Cortex of kidney (tissue), 1 donor: Measurements from ENCODE around the gene MYH15.

ENCODE experiments used
- DNase-seq: peaks from one replicate; lab custom pipeline; 2025; lab: John Stamatoyannopoulos, UW

The MYH15 gene

DNA sequence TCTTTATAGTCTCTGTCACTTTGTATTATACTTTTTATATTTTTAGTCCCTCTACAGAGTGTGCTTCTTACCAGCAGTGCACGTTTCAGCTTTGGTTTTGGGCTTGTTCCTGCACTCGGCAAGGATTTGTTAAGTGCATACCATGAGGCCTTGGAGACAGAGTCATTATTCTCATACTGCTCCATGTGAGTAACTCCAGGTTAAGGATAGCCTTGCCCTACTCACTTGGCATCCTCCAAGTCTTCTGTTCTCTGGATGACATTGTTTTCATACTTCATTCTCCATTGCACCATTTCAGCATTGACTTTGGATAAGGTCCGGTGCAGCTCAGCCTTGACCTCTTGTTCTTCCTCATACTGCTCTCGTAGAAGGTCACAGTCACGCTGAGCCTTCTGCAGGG lies 96.4 kb downstream of the MYH15 start:
- DNase-seq, result no peak

DNA sequence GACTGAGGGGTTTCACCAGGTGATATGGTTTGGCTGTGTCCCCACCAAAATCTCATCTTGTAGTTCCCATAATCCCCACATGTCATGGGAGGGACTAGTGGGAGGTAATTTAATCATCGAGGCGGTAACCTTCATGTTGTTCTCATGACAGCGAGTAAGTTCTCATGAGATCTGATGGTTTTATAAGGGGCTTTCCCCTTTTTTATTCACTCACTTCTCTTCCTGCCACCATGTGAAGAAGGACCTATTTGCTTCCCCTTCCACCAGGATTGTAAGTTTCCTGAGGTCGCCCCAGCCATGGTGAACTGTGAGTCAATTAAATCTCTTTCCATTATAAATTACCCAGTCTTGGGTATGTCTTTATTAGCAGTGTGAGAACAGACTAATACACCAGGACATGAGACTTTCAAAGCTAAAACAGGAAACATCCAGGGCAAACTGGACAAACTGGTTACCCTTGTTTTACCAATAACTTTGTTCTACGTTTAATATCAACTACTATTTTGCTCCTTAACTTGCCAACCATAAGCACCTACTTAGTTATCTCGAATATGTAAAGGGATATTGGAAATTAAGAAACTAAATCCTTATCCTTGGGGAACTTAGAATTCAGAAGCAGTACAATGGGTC lies 98.2 kb downstream of the MYH15 start:
- no peak for DNase-seq

GRCh38 chr3:108410531-108410984 lies 99.8 kb downstream of the MYH15 start:
- no peak for DNase-seq

DNA sequence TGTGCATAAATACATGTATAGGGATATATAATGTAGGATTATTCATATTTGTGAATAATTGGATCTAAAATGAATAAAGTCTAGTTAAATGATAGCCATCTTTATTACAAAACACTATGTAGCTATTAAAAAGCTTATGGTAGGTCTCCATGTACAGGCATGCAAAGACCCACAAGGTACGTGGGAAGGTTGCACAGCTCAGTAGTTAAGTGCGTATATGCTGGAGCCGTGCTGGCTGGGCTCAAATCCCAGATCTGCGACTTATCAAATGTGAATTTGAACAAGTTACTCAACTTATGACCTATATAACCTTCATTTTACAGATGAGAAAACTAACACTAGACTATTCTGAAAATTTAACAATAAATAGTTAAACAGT lies 100.6 kb downstream of the MYH15 start:
- no peak for DNase-seq

GRCh38 chr3:108408883-108409799 lies 101.3 kb downstream of the MYH15 start:
- DNase-seq, result no peak

GRCh38 chr3:108407886-108408285 lies 102.5 kb downstream of the MYH15 start:
- no peak for DNase-seq

GRCh38 chr3:108406661-108407206 lies 103.7 kb downstream of the MYH15 start:
- DNase-seq, result no peak

GRCh38 chr3:108406063-108406660 lies 104.2 kb downstream of the MYH15 start:
- no peak for DNase-seq

DNA sequence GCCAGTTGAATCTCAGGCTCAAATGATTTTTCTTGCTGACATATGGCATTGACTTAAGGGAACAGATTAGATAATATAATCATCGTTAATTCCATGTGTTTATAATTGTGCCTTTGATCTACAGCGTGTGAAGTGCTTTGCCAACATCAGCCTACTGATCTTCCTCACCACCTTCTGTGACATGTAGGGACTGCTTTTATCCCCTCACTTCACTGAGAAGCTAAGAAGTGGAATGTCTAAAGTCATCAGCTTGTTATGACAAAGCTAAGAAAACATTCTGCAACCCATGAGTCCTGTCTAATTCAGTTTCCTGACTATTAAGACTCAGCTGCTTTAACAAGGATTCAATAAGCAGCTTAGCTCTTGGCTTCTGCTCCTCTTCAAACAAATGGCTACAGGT lies 106.0 kb downstream of the MYH15 start:
- no peak for DNase-seq

DNA sequence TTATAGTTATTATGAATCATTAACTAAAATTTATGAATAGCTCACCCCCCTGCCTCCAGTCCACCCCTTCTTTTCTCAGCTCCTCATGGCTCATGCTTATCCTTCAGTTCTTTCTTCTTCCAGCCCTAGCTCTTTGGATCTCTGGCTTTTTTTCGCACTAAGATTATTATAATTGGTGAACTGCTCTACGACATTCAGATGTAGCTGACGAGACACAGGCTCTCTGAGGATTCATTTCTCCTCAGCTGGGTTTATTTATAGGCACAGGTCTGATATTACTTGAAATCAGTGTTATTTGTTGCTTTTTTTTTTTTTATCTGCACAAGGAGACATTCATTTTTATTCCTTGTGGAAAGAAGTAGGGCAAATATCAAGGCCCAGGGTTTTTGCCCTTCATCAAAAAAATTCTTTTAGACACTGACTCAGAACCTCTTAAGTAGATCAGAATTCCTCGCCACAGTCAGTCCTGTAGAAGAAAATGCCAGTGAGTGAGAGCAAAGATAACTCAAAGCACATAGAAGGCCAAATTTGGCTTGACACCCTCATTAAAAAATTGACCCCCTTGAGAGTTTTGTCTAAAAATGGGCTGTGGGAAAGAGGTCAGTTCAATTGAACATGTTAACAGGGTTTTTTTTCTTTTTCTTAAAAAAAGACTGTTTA lies 106.6 kb downstream of the MYH15 start:
- no peak for DNase-seq

DNA sequence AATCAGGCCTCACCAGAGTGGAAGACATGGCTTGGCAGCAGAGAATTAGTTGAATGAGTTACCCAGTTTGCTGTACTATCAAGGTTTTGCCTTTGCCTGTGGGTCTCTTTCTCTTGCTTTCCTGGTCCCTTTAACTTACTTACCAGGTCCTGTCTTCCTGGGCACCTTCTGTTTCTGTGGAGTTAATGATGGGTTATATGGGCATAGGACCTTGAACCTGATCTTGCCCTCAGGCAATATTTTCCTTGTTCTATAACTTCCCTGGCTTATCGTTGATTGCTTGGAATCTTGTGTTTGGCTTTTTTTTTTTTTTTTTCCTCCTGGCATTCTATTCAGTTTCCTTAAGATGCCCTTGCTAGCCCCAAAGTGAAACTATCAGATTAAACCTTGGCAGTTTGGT lies 107.2 kb downstream of the MYH15 start:
- no peak for DNase-seq

GRCh38 chr3:108401836-108402235 lies 108.6 kb downstream of the MYH15 start:
- DNase-seq, result no peak

- no peak for DNase-seq
Measured at GRCh38 chr3:108398510-108398909, 111.9 kb downstream of the MYH15 start.

GRCh38 chr3:108396336-108396735 lies 114.1 kb downstream of the MYH15 start:
- no peak for DNase-seq

DNA sequence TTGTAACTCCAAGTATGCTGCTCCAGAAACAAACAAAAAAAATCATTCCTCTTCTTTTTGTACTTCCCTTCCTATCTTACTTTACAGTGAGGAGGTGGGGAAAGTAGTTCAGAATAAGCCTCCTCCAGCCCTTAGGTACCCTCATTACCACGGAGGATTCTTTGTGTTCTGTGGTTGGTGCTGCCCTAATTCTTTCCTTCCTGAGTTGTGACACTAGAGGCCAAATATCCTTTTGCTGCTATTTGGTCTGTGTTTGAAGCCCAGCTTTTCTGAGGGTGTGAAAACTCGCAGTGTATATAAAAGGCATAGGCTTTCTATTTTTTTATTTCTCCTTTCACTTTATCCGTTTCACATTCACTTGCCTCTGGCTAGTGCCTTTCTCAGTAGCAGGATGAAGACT lies 115.8 kb downstream of the MYH15 start:
- DNase-seq, result no peak

DNA sequence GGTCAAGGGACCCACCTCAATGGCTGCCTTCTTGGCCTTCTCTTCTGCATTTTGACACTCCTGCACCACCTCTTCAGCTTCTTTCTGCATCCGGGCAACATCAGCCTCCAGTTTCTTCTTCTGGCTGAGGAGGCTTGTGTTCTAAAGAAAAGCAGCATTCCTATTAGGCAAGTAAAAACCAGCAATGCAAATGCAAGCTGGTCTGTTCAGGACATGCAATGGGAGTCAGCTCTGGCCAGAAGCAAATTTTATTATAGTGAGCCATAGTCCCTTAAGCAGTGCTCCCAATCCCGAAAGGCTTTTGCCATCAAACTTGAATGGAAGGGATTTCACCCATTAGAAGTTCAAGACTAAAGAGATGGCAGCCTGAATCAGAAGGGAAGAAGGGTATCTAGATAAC lies 116.4 kb downstream of the MYH15 start:
- no peak for DNase-seq

- no peak for DNase-seq
Measured at GRCh38 chr3:108393128-108393900, 117.1 kb downstream of the MYH15 start.

DNA sequence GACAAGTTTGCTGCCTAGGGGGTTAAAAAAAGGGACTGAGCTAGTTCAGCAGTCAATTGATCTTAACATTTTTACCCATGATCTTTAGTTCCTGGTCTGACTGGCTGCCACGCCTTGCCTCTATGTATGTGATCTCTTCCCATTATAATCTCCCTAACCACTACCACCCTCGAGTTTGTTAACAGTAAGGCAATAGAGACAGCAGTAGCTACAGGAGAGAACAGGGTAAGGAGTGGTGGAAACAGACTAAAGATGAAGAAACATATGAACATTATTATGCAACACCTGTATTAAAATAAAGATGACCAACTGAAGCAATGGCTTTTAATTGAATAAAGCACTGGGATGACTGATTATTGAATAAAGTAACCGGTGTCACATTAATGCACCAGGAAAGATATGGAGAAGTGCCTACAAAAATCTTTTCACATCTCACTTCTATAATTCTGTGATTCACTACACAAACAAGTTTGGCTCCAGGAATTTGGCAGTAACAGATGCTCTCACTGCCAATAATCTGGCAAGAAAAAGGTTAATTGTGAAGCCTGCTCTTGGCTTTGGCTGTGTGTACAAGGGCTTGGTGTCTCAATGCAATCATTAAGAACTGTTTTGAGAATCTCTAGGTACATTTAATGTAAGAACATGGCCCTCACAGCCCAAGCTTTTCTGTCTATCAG lies 118.3 kb downstream of the MYH15 start:
- no peak for DNase-seq

GRCh38 chr3:108389372-108389771 lies 121.0 kb downstream of the MYH15 start:
- no peak for DNase-seq
